ENCODE results near the gene UMODL1.
A peak's percentile ranks its signal among the peaks of the same experiment; 100 is the strongest.

The UMODL1 gene

GRCh38 chr21:42135386-42136052 is 64.4 kb downstream of the UMODL1 start:
- no peak for DNase-seq

DNA sequence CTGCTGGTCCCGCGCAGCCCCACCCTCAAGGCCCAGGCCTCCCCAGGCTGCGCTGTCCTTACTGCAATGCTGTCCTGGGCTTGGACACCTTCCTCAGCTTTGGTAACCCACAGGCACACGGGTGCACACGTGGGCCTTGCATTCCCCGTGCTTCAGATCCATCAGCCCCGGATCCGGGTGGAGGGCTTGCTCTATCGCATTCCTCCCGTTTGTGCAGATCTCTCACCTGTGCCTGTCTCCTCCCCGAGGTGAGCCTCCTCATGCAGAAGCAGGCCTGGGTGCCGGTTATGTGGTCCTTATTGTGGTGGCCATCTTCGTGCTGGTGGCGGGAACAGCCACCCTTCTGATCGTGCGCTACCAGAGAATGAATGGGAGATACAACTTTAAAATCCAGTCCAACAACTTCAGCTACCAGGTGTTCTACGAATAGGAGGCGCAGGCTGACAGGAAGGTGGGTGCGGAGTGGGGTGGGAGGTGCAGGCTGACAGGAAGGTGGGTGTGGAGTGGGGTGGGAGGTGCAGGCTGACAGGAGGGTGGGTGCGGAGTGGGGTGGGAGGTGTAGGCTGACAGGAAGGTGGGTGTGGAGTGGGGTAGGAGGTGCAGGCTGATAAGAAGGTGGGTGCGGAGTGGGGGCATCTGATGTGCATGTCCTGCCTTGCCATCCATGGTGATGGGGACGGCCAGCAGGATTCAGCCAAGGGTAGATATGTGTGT is 66.2 kb downstream of the UMODL1 start:
- DNase-seq = no peak

DNA sequence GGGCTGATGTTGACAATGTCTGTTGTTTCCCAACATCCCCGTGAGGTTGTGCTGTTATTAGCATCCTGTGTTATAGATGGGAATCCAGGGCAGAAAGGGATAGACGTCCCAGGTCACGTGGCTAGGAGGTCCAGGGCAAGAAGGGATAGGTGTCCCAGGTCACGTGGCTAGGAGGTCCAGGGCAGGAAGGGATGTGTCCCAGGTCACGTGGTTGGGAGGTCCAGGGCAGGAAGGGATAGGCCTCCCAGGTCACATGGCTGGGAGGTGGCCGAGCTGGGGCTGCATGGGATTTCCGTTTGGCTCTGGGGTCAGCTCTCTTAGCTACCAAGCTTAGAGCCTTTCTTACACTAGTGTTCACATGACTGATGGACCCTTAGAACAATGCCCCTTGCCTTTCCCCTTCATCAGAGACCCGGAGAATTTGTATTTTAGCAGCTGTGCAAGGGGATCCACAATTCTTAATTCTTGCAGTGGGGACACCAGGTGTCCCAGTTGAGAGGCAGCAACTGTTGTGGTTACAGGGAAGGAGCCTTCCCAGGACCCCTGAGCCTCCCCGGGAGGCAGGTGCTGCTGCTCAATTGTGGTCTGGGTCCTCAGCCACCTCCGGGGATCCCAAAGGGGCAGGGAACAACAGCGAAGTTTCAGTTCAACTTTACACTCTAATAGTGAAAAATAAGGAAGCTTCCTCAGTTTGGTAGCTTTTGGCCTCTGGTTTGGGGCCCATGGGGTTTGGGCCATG is 69.2 kb downstream of the UMODL1 start:
- DNase-seq = no peak

- DNase-seq = no peak
These were observed 70.5 kb downstream of the UMODL1 start for GRCh38 chr21:42141643-42142042.

- DNase-seq = no peak
These were observed 71.0 kb downstream of the UMODL1 start for GRCh38 chr21:42142141-42142540.

GRCh38 chr21:42142627-42143026 is 71.5 kb downstream of the UMODL1 start:
- DNase-seq = no peak

GRCh38 chr21:42143111-42143510 is 72.0 kb downstream of the UMODL1 start:
- DNase-seq = no peak

DNA sequence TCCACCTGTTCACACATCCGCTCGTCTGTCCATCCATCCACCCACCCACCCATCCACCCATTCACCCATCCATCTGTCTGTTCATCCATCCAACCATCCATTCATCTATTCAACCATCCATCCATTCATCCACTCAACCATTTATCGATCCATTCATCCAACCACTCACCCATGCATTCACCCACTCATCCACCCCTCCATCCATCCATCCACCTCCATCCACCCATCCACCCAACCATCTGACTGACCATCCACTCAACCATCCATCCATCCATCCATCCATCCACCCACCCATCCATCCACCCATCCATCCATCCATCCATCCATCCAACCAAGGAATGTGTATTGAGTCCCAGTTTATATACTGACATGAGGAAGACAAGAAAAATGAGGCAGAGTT is 73.1 kb downstream of the UMODL1 start:
- no peak for DNase-seq

GRCh38 chr21:42144679-42145568 is 73.8 kb downstream of the UMODL1 start:
- no peak for DNase-seq

GRCh38 chr21:42145569-42146272 is 74.6 kb downstream of the UMODL1 start:
- peak; percentile 53 for DNase-seq

DNA sequence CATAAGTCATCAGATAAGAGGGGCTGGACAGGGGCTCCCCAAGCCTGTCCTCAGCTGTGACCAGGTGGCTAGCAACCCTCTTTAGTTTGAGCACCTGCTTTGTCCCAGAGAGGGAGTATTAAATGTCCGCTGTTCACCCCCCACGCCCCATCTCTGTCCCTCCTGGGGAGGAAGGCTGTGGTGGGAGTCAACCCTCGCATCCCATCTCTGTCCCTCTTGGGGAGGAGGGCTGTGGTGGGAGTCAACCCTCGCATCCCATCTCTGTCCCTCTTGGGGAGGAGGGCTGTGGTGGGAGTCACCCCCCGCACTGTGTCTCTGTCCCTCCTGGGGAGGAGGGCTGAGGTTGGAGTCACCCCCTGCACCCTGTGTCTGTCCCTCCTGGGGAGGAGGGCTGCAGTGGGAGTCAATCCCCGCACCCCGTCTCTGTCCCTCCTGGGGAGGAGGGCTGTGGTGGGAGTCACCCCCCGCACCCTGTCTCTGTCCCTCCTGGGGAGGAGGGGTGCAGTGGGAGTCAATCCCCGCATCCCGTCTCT is 75.2 kb downstream of the UMODL1 start:
- no peak for DNase-seq

DNA sequence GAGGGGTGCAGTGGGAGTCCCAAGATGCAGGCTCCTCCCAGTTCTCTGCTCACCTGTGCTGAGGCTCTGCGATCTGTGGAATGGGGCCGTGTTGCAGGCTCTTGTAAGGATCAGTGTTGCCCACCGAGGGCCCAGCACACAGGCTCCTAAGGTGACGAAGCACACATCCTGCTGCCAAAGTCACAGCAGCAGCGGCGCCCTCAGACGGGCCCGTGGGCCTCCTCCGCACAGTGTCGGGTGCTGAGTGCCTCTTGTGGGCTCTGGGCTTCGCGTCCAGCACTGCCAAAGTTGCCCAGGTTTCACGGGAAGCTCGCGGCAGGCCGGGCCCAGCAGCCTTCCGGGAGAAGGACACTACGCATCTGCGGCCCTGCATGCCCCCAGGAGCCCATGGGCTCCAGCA is 75.7 kb downstream of the UMODL1 start:
- DNase-seq = no peak

DNA sequence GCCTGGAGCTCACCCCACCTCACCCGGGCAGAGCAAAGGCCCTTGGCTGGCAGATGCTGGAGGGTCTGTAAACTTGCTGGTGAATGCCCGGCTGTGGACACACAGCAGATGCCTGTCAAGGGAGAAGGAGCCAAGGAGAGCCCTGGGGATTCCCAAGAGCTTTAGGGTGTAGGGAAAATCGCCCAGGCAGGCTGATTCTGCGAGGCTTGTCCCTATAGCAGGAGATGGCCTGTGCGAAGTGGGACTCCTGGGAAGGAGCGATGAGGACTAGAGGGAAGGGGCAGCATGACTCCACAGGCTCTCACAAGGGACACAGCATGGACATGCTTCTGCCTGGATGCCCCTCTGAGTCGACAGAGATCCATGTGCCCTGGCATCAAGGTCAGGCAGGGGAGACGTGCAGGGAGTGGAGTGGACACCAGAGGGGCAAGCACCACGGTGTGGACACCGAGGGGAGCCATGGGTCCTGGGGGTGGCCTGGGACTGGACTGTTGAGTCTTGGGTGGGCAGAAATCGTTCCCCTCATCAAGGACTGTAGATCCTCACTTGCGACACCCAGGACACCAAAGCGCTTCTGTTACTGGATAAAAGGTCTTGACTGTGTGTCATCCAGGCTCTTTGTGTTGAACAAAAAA is 76.4 kb downstream of the UMODL1 start:
- DNase-seq = no peak

- no peak for DNase-seq
These were observed 77.0 kb downstream of the UMODL1 start for GRCh38 chr21:42148097-42148496.

GRCh38 chr21:42148584-42148983 is 77.5 kb downstream of the UMODL1 start:
- no peak for DNase-seq

GRCh38 chr21:42149656-42150473 is 78.7 kb downstream of the UMODL1 start:
- DNase-seq = no peak

DNA sequence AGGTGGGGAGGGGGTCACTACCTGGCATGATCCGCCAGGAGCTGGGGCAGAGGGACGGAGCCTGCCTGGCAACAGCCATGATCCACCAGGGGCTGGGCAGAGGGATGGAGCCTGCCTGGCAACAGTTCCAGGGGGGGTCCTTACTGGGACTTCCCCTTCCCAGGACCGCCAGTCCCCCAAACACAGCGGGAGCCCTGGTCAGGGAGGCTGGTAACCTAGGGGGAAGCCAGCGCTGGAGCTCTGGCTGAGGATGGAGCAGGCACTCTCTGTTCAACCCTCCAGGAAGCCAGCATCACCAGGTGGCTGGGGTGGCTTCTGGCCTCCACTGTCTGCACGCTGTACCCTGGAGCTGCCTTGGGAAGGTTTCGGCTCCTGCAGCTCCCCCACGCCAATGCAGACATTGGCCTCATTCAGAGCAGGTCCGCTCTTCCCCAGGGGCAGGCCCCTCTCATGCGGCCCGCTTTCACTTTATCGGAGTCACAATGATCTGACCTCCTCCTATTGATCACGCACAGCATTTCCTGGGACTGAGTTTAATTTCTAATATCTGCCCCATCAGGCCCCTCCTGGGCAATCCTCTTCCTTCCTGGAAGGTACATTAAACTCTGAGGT is 79.5 kb downstream of the UMODL1 start:
- DNase-seq = no peak

DNA sequence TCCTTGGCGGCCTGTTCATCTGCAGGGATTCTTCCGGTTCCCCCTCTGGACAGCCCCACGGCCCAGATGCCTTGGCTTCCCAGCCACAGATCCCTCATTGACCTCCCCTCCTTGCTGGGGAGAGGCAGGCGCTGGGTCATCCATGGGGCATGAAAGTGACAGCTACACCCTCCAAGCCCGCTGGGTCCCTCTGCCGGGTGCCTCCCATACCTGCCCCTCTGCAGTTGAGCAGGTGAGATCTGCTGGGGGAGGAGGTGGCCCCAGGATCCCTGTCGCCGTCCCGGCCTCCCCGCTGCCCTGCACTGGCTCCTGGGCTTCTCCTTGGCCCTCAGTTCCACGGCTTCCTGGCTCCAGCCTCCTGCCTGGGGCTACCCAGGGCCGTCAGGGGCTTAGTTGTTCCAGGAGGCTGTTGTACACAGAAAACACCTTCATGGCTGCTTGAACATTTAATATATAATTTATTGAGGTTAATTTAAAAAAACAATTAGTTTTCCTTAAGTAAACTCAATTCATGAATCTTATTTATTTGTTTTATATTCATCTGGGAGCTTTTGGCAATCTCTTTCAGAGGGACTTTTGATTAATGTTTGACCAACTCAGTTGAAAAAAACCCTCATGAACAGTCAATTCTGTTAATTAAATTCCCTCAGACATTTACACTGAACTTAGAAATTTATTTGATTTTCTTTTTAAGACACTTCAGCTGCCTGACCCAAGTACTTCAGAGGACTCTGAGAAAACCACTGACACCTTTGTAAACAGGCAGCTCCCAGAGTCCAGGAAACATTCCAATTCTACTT is 80.2 kb downstream of the UMODL1 start:
- DNase-seq = no peak

DNA sequence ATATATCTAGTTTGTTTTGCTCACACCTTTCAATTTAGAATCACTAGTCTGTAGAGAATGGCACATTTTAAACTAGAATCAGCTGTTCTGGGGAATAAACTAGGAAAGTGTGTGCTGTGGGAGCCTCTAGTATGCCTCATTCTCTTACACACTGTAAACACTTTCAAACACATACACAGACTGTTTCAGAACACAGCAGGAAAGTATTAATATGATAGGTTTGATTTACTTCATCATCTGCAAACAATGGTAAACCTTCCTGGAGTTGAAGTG is 80.8 kb downstream of the UMODL1 start:
- no peak for DNase-seq
